ENCODE data around the gene HOXD9.

DNA sequence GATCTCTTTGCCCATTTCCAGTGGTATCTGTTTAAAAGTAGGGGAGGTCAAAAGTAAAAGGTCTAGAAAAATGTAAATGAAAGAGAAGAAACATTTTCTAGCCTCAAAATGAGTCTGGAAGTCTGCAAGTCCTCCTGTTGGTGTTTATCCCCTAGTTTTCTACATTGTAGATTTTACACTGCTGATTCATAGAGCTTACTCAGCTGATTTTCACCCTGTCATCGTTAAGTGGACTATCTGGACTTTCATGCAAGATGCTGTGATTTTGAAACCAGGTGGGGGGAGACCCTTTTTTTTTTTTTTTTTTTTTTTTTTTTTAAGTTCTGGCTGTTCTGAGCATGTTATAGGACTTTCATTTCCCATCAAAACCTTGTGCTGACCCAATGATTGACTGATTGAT is 44.9 kb downstream of the HOXD9 start:
- TF ChIP-seq CTCF (IDR thresholded peaks at IDR 0.05) (no peak), POLR2AphosphoS5 (IDR thresholded peaks at IDR 0.05) (no peak), POLR2A (IDR thresholded peaks at IDR 0.05) (no peak)
